ENCODE data around the gene CLCN2. TPM values are rescaled to one million over a fixed set of nuclear protein-coding genes. Genes with fewer than 3 reads are reported as not detected.

Gene CLCN2
- total RNA-seq, 1 experiment from 2014 or later: 22.6 TPM

GRCh38 chr3:184380185-184380626 lies 18.8 kb upstream of the CLCN2 start (continued):
- TF ChIP-seq STAT6 (CRISPR knock-in tag; conservative IDR thresholded peaks at IDR 0.05; ENCODE audit: low read depth): no peak
- TF ChIP-seq MYBL2 (CRISPR knock-in tag; IDR thresholded peaks at IDR 0.05): no peak
- no peak for TF ChIP-seq JUN (CRISPR knock-in tag; IDR thresholded peaks at IDR 0.05)
- TF ChIP-seq GRHL2 (CRISPR knock-in tag; IDR thresholded peaks at IDR 0.05; ENCODE audit: insufficient replicate concordance, severe bottlenecking): no peak
- no peak for TF ChIP-seq TCF7 (CRISPR knock-in tag; IDR thresholded peaks at IDR 0.05; ENCODE audit: low read depth)
- no peak for TF ChIP-seq AR (CRISPR knock-in tag; IDR thresholded peaks at IDR 0.05)
- no peak for TF ChIP-seq CREB1 (CRISPR knock-in tag; IDR thresholded peaks at IDR 0.05)
- TF ChIP-seq ZBTB43 (CRISPR knock-in tag; IDR thresholded peaks at IDR 0.05): no peak
- TF ChIP-seq FOXP1 (CRISPR knock-in tag; IDR thresholded peaks at IDR 0.05; ENCODE audit: borderline replicate concordance): no peak

- ChIA-PET CTCF (interaction anchor here (1.7 to 5.2 kb wide), 3 partner anchors 7 to 162 kb away, joined by 4 to 33 read pairs (median 27); no protein-coding TSS in a partner anchor), POLR2A (no interaction called here)
- Mint-ChIP-seq H3K9me3 (no peaks in the 10 kb centered on the region), H3K4me1 (peaks cover 45% of the 10 kb centered on the region), H3K4me3 (peak within 1 kb of the TSS; percentile 72), H3K36me3 (no peaks in the 10 kb centered on the region), H3K27me3 (ENCODE audit: low read depth) (peaks cover 61% of the 10 kb centered on the region), H3K27ac (no peak within 1 kb of the TSS)
- ATAC-seq (no peak), DNase-seq (ENCODE audit: low spot score) (no peak)
- TF ChIP-seq TEAD1 (CRISPR knock-in tag; IDR thresholded peaks at IDR 0.05): no peak
- no peak for TF ChIP-seq SOX15 (CRISPR knock-in tag; IDR thresholded peaks at IDR 0.05)
- TF ChIP-seq ZNF121 (CRISPR knock-in tag; IDR thresholded peaks at IDR 0.05): no peak
- TF ChIP-seq IRF1 (CRISPR knock-in tag; IDR thresholded peaks at IDR 0.05): no peak
- no peak for TF ChIP-seq ZBTB43 (CRISPR knock-in tag; IDR thresholded peaks at IDR 0.05)
- TF ChIP-seq OVOL2 (CRISPR knock-in tag; IDR thresholded peaks at IDR 0.05; ENCODE audit: borderline replicate concordance): no peak
- no peak for TF ChIP-seq ZMAT4 (CRISPR knock-in tag; IDR thresholded peaks at IDR 0.05)
- no peak for TF ChIP-seq SMAD4 (CRISPR knock-in tag; IDR thresholded peaks at IDR 0.05)
- TF ChIP-seq ZNF232 (CRISPR knock-in tag; IDR thresholded peaks at IDR 0.05): no peak
These were observed 18.2 kb upstream of the CLCN2 start, which contains the start of gene CHRD for GRCh38 chr3:184379358-184380184. TSS of gene CHRD (plus strand) at chr3:184380054. CDS start at chr3:184380319, 265 bp downstream.
